ENCODE data around the gene GRIN2D. TPM values are rescaled to one million over a fixed set of nuclear protein-coding genes. Genes with fewer than 3 reads are reported as not detected.

The GRIN2D gene
- total RNA-seq, 3 donors from 2014 or later = 0.26 to 0.46 (median 0.35) TPM

- TF ChIP-seq, protein P1, sequence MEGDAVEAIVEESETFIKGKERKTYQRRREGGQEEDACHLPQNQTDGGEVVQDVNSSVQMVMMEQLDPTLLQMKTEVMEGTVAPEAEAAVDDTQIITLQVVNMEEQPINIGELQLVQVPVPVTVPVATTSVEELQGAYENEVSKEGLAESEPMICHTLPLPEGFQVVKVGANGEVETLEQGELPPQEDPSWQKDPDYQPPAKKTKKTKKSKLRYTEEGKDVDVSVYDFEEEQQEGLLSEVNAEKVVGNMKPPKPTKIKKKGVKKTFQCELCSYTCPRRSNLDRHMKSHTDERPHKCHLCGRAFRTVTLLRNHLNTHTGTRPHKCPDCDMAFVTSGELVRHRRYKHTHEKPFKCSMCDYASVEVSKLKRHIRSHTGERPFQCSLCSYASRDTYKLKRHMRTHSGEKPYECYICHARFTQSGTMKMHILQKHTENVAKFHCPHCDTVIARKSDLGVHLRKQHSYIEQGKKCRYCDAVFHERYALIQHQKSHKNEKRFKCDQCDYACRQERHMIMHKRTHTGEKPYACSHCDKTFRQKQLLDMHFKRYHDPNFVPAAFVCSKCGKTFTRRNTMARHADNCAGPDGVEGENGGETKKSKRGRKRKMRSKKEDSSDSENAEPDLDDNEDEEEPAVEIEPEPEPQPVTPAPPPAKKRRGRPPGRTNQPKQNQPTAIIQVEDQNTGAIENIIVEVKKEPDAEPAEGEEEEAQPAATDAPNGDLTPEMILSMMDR (IDR thresholded peaks at IDR 0.05) = no peak
- DNase-seq = no peak
- Histone ChIP-seq H3K4me3 (no peak overlapping the region), H3K9me3 (no peaks in the 10 kb centered on the region), H3K4me1 (ENCODE audit: low read depth) (no peaks in the 10 kb centered on the region), H3K36me3 (ENCODE audit: low read depth) (no peaks in the 10 kb centered on the region)
- intact Hi-C loops (cut with DNase I, micrococcal nuclease) = no loop called here
- no peak for ATAC-seq
Observed at GRCh38 chr19:48405850-48406249, 12.4 kb downstream of the GRIN2D start.

GRCh38 chr19:48413879-48414587, 20.6 kb downstream of the GRIN2D start:
- Histone ChIP-seq H3K4me1 (ENCODE audit: low read depth) (no peaks in the 10 kb centered on the region), H3K9me3 (no peaks in the 10 kb centered on the region), H3K4me3 (no peak overlapping the region), H3K36me3 (ENCODE audit: low read depth) (no peaks in the 10 kb centered on the region)
- TF ChIP-seq, protein P1 (IDR thresholded peaks at IDR 0.05) = no peak
- ATAC-seq = no peak
- intact Hi-C loops (cut with DNase I, micrococcal nuclease) = no loop called here
- peak in 1 of 3 donors; percentile 5 for DNase-seq

- Histone ChIP-seq H3K36me3 (ENCODE audit: low read depth) (no peaks in the 10 kb centered on the region), H3K9me3 (no peaks in the 10 kb centered on the region), H3K4me1 (ENCODE audit: low read depth) (no peaks in the 10 kb centered on the region), H3K4me3 (no peak overlapping the region)
- TF ChIP-seq, protein P1 (IDR thresholded peaks at IDR 0.05) = no peak
- DNase-seq (peak; percentile 89 to 91 (median 90)), ATAC-seq (peak; percentile 97)
- intact Hi-C loops (cut with DNase I, micrococcal nuclease) = no loop called here
Observed at GRCh38 chr19:48415395-48415794, 21.9 kb downstream of the GRIN2D start.

DNA sequence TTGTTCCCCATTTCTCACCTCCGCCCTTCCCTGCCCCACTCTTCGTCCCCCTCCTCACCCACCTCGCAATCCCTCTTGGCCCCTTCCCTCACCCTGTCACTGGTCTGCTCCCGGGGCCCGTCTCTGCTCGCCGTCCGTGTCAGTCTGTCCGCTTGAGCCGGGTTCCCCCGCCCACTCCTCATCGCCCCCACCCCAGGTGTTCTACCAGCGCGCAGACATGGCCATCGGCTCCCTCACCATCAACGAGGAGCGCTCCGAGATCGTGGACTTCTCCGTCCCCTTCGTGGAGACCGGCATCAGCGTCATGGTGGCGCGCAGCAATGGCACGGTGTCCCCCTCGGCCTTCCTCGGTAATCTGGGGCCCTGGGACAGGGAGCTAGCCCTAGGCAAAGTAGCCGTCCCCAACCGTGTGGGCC, 22.3 kb downstream of the GRIN2D start:
- no peak for DNase-seq
- no peak for ATAC-seq
- Histone ChIP-seq H3K9me3 (no peaks in the 10 kb centered on the region), H3K4me1 (ENCODE audit: low read depth) (no peaks in the 10 kb centered on the region), H3K36me3 (ENCODE audit: low read depth) (no peaks in the 10 kb centered on the region), H3K4me3 (no peak overlapping the region)
- TF ChIP-seq, protein P1 (IDR thresholded peaks at IDR 0.05) = no peak
- intact Hi-C loops (cut with DNase I, micrococcal nuclease) = no loop called here

- no peaks in the 10 kb centered on the region for H3K4me1 ChIP-seq (ENCODE audit: low read depth)
- ATAC-seq = no peak
- TF ChIP-seq, protein P1 (IDR thresholded peaks at IDR 0.05) = no peak
- H3K9me3 ChIP-seq = no peaks in the 10 kb centered on the region
- no peak overlapping the region for H3K4me3 ChIP-seq
- intact Hi-C loops (cut with DNase I, micrococcal nuclease) = no loop called here
- no peaks in the 10 kb centered on the region for H3K36me3 ChIP-seq (ENCODE audit: low read depth)
- DNase-seq = no peak
Observed at GRCh38 chr19:48417421-48417820, 24.0 kb downstream of the GRIN2D start.
